Measurements from ENCODE around the gene CCDC85B.

GRCh38 chr11:65842144-65842543 is 48.3 kb upstream of the CCDC85B start:
- TF ChIP-seq, protein P1, sequence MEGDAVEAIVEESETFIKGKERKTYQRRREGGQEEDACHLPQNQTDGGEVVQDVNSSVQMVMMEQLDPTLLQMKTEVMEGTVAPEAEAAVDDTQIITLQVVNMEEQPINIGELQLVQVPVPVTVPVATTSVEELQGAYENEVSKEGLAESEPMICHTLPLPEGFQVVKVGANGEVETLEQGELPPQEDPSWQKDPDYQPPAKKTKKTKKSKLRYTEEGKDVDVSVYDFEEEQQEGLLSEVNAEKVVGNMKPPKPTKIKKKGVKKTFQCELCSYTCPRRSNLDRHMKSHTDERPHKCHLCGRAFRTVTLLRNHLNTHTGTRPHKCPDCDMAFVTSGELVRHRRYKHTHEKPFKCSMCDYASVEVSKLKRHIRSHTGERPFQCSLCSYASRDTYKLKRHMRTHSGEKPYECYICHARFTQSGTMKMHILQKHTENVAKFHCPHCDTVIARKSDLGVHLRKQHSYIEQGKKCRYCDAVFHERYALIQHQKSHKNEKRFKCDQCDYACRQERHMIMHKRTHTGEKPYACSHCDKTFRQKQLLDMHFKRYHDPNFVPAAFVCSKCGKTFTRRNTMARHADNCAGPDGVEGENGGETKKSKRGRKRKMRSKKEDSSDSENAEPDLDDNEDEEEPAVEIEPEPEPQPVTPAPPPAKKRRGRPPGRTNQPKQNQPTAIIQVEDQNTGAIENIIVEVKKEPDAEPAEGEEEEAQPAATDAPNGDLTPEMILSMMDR (IDR thresholded peaks at IDR 0.05; ENCODE audit: poor library complexity, severe bottlenecking), result no peak
- TF ChIP-seq EZH2 (IDR thresholded peaks at IDR 0.05; ENCODE audit: borderline replicate concordance, insufficient read depth, low read length, poor library complexity, severe bottlenecking) (no peak), SMC3 (conservative IDR thresholded peaks at IDR 0.05; ENCODE audit: poor library complexity) (no peak), POLR2AphosphoS5 (IDR thresholded peaks at IDR 0.05) (no peak)

Data from neural cell (in vitro differentiated cells).